AG04450 (cell line): ENCODE data around the gene BEST1. TPM values are rescaled to one million over a fixed set of nuclear protein-coding genes. Genes with fewer than 3 reads are reported as not detected.

Experiments used
- CTCF ChIA-PET: fragments of 300-600, 350-600 bp; formaldehyde crosslinking; extraction: SDS; loops from one replicate; lab custom pipeline; 2022; ENCODE audit warnings: antibody characterized with exemption, inconsistent platforms; lab: Charles Lee
- POLR2A ChIA-PET: fragments of 350-600 bp; formaldehyde crosslinking; extraction: SDS; loops from one replicate; lab custom pipeline; 2021; ENCODE audit warnings: antibody characterized with exemption, inconsistent platforms; lab: Yijun Ruan, JAX
- DNase-seq: peaks from one replicate; pipeline ENCODE4 v3.0.0-alpha.2; 2011; ENCODE audit warnings: low read depth, low spot score
- H3K27ac ChIP-seq: one replicate; pipeline ENCODE4 v1.5.1; 2012; ENCODE audit warnings: low read depth, low read length, control low read depth
- H3K27me3 ChIP-seq: one replicate; pipeline ENCODE4 v1.6.0; 2012; ENCODE audit warnings: low read length; ENCODE audit not compliant: control insufficient read depth, insufficient read depth
- H3K4me3 ChIP-seq: 2 replicates; pipeline ENCODE4 v1.5.1; 2011; ENCODE audit warnings: mild to moderate bottlenecking, low read depth, low read length, control low read depth
- H3K9me3 ChIP-seq: 2 replicates; pipeline ENCODE4 v1.5.1; 2012; ENCODE audit warnings: low read length; ENCODE audit not compliant: control insufficient read depth, insufficient read depth
- CTCF ChIP-seq: IDR thresholded peaks from 2 replicates; pipeline ENCODE4 v1.5.1; 2011; ENCODE audit warnings: low read depth, low read length, control low read depth, inconsistent platforms
- polyA plus RNA-seq: library from polyadenylated mRNA; depleted of rRNA; stranded (reverse); fragments of >200 nt; gene quantifications from 2 replicates; pipeline ENCODE4 v1.2.3, GENCODE V29; 2011

Gene BEST1
- polyA plus RNA-seq, 1 experiment = 2.6 TPM

GRCh38 chr11:61945191-61945590 is 5.0 kb upstream of the BEST1 start:
- POLR2A ChIA-PET = interaction anchor here (0.6 kb wide), 1 partner anchor 13 kb away, joined by 3 read pairs; no protein-coding TSS in a partner anchor

GRCh38 chr11:61946894-61947293 is 3.3 kb upstream of the BEST1 start:
- CTCF ChIA-PET = interaction anchor here (0.6 to 8.6 kb wide), 30 partner anchors 7 to 188 kb away, joined by 3 to 345 read pairs (median 6); no protein-coding TSS in a partner anchor
- Histone ChIP-seq H3K27me3 (peaks cover 13% of the 10 kb centered on the region), H3K27ac (no peak overlapping the region), H3K9me3 (no peaks in the 10 kb centered on the region; the same call in 1 of the 2 replicates), H3K4me3 (no peak overlapping the region)
- DNase-seq = no peak
- no peak for TF ChIP-seq CTCF
- POLR2A ChIA-PET = interaction anchor here (0.7 to 1.5 kb wide), 4 partner anchors 26 to 135 kb away, joined by 3 to 7 read pairs (median 4); no protein-coding TSS in a partner anchor

More at GRCh38 chr11:61945191-61945590, 5.0 kb upstream of the BEST1 start:
- no peak for TF ChIP-seq CTCF
- peaks cover 13% of the 10 kb centered on the region for H3K27me3 ChIP-seq
- H3K4me3 ChIP-seq = no peak overlapping the region
- CTCF ChIA-PET = interaction anchor here (3.5 to 8.6 kb wide), 3 partner anchors 45 to 148 kb away, joined by 64 to 345 read pairs (median 177); no protein-coding TSS in a partner anchor
- H3K9me3 ChIP-seq = no peaks in the 10 kb centered on the region
- no peak for DNase-seq
- H3K27ac ChIP-seq = no peak overlapping the region

- CTCF ChIA-PET = interaction anchor here (0.6 to 8.6 kb wide), 52 partner anchors 8 to 257 kb away, joined by 3 to 345 read pairs (median 5); partner anchors contain the start of genes FEN1, INCENP and TMEM258
- no peaks in the 10 kb centered on the region; the same call in 1 of the 2 replicates for H3K9me3 ChIP-seq
- peak; percentile 99 for TF ChIP-seq CTCF
- peaks cover 13% of the 10 kb centered on the region for H3K27me3 ChIP-seq
- POLR2A ChIA-PET = interaction anchor here (0.7 to 1.5 kb wide), 7 partner anchors 24 to 134 kb away, joined by 3 to 7 read pairs (median 4); no protein-coding TSS in a partner anchor
- H3K4me3 ChIP-seq = no peak overlapping the region
- DNase-seq = no peak
- no peak overlapping the region for H3K27ac ChIP-seq
Measured at GRCh38 chr11:61947486-61948210, 2.5 kb upstream of the BEST1 start.

GRCh38 chr11:61948505-61948904 is 1.6 kb upstream of the BEST1 start:
- no peak for TF ChIP-seq CTCF
- ChIA-PET CTCF (interaction anchor here (0.6 to 8.6 kb wide), 50 partner anchors 9 to 678 kb away, joined by 3 to 345 read pairs (median 6); partner anchors contain the start of genes FEN1, INCENP and TMEM258), POLR2A (interaction anchor here (0.5 to 2.3 kb wide), 7 partner anchors 14 to 51 kb away, joined by 3 to 32 read pairs (median 4); partner anchors contain the start of gene FTH1)
- Histone ChIP-seq H3K4me3 (no peak overlapping the region), H3K9me3 (no peaks in the 10 kb centered on the region; the same call in 1 of the 2 replicates), H3K27me3 (peaks cover 13% of the 10 kb centered on the region), H3K27ac (no peak overlapping the region)
- no peak for DNase-seq
